Activated CD8-positive, alpha-beta T cell treated with anti-CD3 and anti-CD28 coated beads for 36 hours (primary cell): ENCODE data around the gene ITPR3. TPM values are rescaled to one million over a fixed set of nuclear protein-coding genes. Genes with fewer than 3 reads are reported as not detected.

Experiments
- ATAC-seq: fragments of 200-7000 bp; cut with Tn5 transposase; one replicate; pipeline ENCODE4 v1.10.0; 2021; ENCODE audit warnings: mild to moderate bottlenecking, moderate library complexity
- CTCF ChIA-PET: fragments of 350-600 bp; sonication (Branson Sonifier 250); formaldehyde crosslinking; loops from one replicate; lab custom pipeline; 2021; ENCODE audit warnings: antibody characterized with exemption; lab: Charles Lee
- POLR2A ChIA-PET: fragments of 350-600 bp; sonication (Branson Sonifier 250); formaldehyde crosslinking; loops from one replicate; lab custom pipeline; 2021; ENCODE audit warnings: antibody characterized with exemption; lab: Charles Lee
- DNase-seq: peaks from one replicate; pipeline ENCODE4 v3.0.0-alpha.2; 2020
- H3K27ac Mint-ChIP-seq: one replicate; pipeline ENCODE4 v1.8.0; 2021; ENCODE audit warnings: mild to moderate bottlenecking, mixed read lengths
- H3K27me3 Mint-ChIP-seq: one replicate; pipeline ENCODE4 v1.8.0; 2021; ENCODE audit warnings: mixed read lengths
- H3K36me3 Mint-ChIP-seq: one replicate; pipeline ENCODE4 v1.8.0; 2021; ENCODE audit warnings: low read depth, mixed read lengths
- H3K4me1 Mint-ChIP-seq: one replicate; pipeline ENCODE4 v1.8.0; 2021; ENCODE audit warnings: low read depth, mixed read lengths
- H3K4me3 Mint-ChIP-seq: one replicate; pipeline ENCODE4 v1.8.0; 2021; ENCODE audit warnings: mild to moderate bottlenecking, moderate library complexity, mixed read lengths
- H3K9me3 Mint-ChIP-seq: one replicate; pipeline ENCODE4 v1.8.0; 2021; ENCODE audit warnings: mixed read lengths
- CTCF ChIP-seq: fragments of 200-600 bp; IDR thresholded peaks from one replicate; pipeline ENCODE4 v1.8.0; 2022; ENCODE audit warnings: antibody characterized with exemption, mild to moderate bottlenecking
- intact Hi-C: fragments of 100-400 bp; cut with micrococcal nuclease; formaldehyde crosslinking; loops from one replicate; pipeline ENCODE4 v1.10.0; 2022
- total RNA-seq, 2 experiments: library from RNA; stranded (reverse); gene quantifications; one replicate each; pipeline ENCODE4 v1.2.3, GENCODE V29; 2021

Gene ITPR3
- total RNA-seq, 2 experiments from 2014 or later = 36.6 to 38.0 TPM

DNA sequence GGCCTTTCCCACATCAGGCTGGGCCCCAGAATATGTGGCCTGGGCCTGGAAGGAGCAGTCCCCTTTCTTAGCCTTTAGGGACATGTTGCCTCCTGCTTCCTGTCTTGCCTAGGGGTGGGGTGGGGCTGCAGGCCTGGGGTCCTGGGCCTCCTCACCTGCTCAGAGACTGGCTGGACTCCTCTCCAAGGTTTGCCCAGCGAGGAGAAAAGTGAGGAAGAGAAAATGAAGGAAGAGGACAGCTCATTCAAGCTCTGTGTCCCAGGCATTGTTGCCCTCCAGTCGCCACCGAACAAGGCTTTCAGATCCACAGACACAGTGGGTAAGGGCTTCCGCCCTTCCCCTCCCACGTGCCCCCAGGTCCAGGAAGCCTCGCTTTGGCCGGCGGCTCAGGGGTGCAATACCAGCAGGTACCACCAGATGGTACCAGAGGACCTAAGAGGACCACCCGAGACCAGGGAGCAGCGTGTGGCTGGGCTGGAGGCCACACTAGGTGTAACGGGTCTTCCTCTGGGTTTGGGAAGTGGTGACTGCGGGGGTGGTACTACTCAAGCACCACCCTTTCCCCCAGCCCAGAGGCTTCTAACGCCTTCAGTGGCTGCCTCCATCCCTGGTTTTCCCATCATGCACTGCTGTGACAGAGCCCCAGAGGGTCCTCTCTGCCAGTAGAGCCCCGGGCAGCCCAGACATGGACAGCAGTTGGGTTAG, 35.6 kb upstream of the ITPR3 start:
- DNase-seq (peak; percentile 95), ATAC-seq (peak; percentile 94)
- CTCF ChIA-PET = interaction anchor here (0.6 to 6.8 kb wide), 25 partner anchors 10 to 240 kb away, joined by 3 to 74 read pairs (median 4); partner anchors contain the start of genes ITPR3 and UQCC2
- Mint-ChIP-seq H3K9me3 (no peaks in the 10 kb centered on the region), H3K4me3 (peak overlapping the region; percentile 78), H3K4me1 (peaks cover 24% of the 10 kb centered on the region), H3K27ac (peak overlapping the region; percentile 95), H3K36me3 (no peaks in the 10 kb centered on the region), H3K27me3 (no peaks in the 10 kb centered on the region)
- POLR2A ChIA-PET = interaction anchor here (0.9 to 1.0 kb wide), 3 partner anchors 15 to 125 kb away, joined by 3 to 4 read pairs (median 3); no protein-coding TSS in a partner anchor
- peak; percentile 94 for TF ChIP-seq CTCF
- intact Hi-C loops = loop anchor here (2.0 kb wide), 1 partner anchor 115 kb away; no protein-coding TSS in a partner anchor

- no peaks in the 10 kb centered on the region for H3K36me3 Mint-ChIP-seq
- DNase-seq = no peak
- H3K4me3 Mint-ChIP-seq = peak overlapping the region; percentile 78
- ChIA-PET CTCF (interaction anchor here (0.6 to 6.8 kb wide), 18 partner anchors 11 to 132 kb away, joined by 3 to 74 read pairs (median 4); partner anchors contain the start of genes ITPR3, UQCC2 and ZBTB9), POLR2A (no interaction called here)
- H3K27ac Mint-ChIP-seq = peak overlapping the region; percentile 95
- no peaks in the 10 kb centered on the region for H3K9me3 Mint-ChIP-seq
- H3K4me1 Mint-ChIP-seq = peaks cover 27% of the 10 kb centered on the region
- ATAC-seq = peak; percentile 6
- intact Hi-C loops = no loop called here
- no peaks in the 10 kb centered on the region for H3K27me3 Mint-ChIP-seq
- no peak for TF ChIP-seq CTCF
These were observed 34.9 kb upstream of the ITPR3 start for GRCh38 chr6:33586108-33586640.

GRCh38 chr6:33587529-33587928, 33.6 kb upstream of the ITPR3 start:
- no peak for TF ChIP-seq CTCF
- no peak overlapping the region for H3K27ac Mint-ChIP-seq
- no peaks in the 10 kb centered on the region for H3K9me3 Mint-ChIP-seq
- ATAC-seq (no peak), DNase-seq (no peak)
- intact Hi-C loops = no loop called here
- no peaks in the 10 kb centered on the region for H3K27me3 Mint-ChIP-seq
- H3K4me1 Mint-ChIP-seq = peaks cover 32% of the 10 kb centered on the region
- ChIA-PET CTCF (interaction anchor here (0.6 to 6.8 kb wide), 11 partner anchors 17 to 568 kb away, joined by 3 to 74 read pairs (median 6); partner anchors contain the start of gene ITPR3), POLR2A (no interaction called here)
- H3K4me3 Mint-ChIP-seq = no peak overlapping the region
- H3K36me3 Mint-ChIP-seq = no peaks in the 10 kb centered on the region

GRCh38 chr6:33588894-33589293, 32.2 kb upstream of the ITPR3 start:
- ChIA-PET CTCF (interaction anchor here (1.8 to 6.8 kb wide), 3 partner anchors 19 to 106 kb away, joined by 5 to 74 read pairs (median 9); no protein-coding TSS in a partner anchor), POLR2A (no interaction called here)

More at GRCh38 chr6:33588894-33589293, 32.2 kb upstream of the ITPR3 start:
- H3K4me3 Mint-ChIP-seq = no peak overlapping the region
- DNase-seq = no peak
- intact Hi-C loops = no loop called here
- H3K4me1 Mint-ChIP-seq = peaks cover 42% of the 10 kb centered on the region
- ATAC-seq = no peak
- no peaks in the 10 kb centered on the region for H3K36me3 Mint-ChIP-seq
- no peak overlapping the region for H3K27ac Mint-ChIP-seq
- H3K9me3 Mint-ChIP-seq = no peaks in the 10 kb centered on the region
- H3K27me3 Mint-ChIP-seq = no peaks in the 10 kb centered on the region
- TF ChIP-seq CTCF = no peak
